H1 (cell line): ENCODE data around the gene CDC45.

ENCODE experiments used
- CEBPB ChIP-seq: IDR thresholded peaks from 2 replicates; pipeline ENCODE4 v1.6.1; 2012; ENCODE audit warnings: low read depth, low read length
- CTCF ChIP-seq, 3 experiments: IDR thresholded peaks; 1 replicate in 2 of 3; 2 replicates in 1 of 3; pipeline versions ENCODE4 v1.5.1 to v1.6.1; 2011; ENCODE audit warnings: low read length in 3 of 3, mild to moderate bottlenecking in 3 of 3, inconsistent platforms in 2 of 3, low read depth in 1 of 3, moderate library complexity in 1 of 3; ENCODE audit not compliant: insufficient read depth in 1 of 3; ENCODE audit errors: control extremely low read depth in 1 of 3
- EP300 ChIP-seq, 2 experiments: IDR thresholded peaks; 1 replicate in 1 of 2; 2 replicates in 1 of 2; pipeline ENCODE4 v1.6.1; 2011 to 2012; ENCODE audit warnings: low read depth in 2 of 2, low read length in 2 of 2, mild to moderate bottlenecking in 2 of 2, borderline replicate concordance in 1 of 2, inconsistent platforms in 1 of 2, moderate library complexity in 1 of 2
- HDAC2 ChIP-seq, 2 experiments: fragments of 300-600 bp in 1 of 2; sonication (generic) in 1 of 2; IDR thresholded peaks; 2 replicates each; pipeline ENCODE4 v1.6.1; 2011 to 2012; ENCODE audit warnings: low read depth in 2 of 2, low read length in 2 of 2, mild to moderate bottlenecking in 2 of 2, moderate library complexity in 2 of 2, borderline replicate concordance in 1 of 2, inconsistent platforms in 1 of 2
- HDAC6 ChIP-seq: IDR thresholded peaks from one replicate; pipeline ENCODE4 v1.7.1; 2012; ENCODE audit warnings: low read depth, mild to moderate bottlenecking, inconsistent platforms, low read length, moderate library complexity
- JUN ChIP-seq: IDR thresholded peaks from 2 replicates; pipeline ENCODE4 v1.6.1; 2011; ENCODE audit warnings: low read depth, mild to moderate bottlenecking, improper control_type of control experiment, low read length
- KDM1A ChIP-seq: fragments of 200-600, 300-600 bp; sonication (generic); IDR thresholded peaks from 2 replicates; pipeline ENCODE4 v1.7.1; 2016; ENCODE audit warnings: mild to moderate bottlenecking, low read length, borderline replicate concordance
- MAX ChIP-seq: IDR thresholded peaks from 2 replicates; pipeline ENCODE4 v1.6.1; 2012; ENCODE audit warnings: inconsistent platforms
- POLR2A ChIP-seq, 2 experiments: IDR thresholded peaks; 1 replicate in 1 of 2; 2 replicates in 1 of 2; pipeline ENCODE4 v1.6.1; 2011; ENCODE audit warnings: low read depth in 2 of 2, low read length in 2 of 2, mild to moderate bottlenecking in 2 of 2; ENCODE audit errors: control extremely low read depth in 1 of 2
- POLR2AphosphoS5 ChIP-seq: IDR thresholded peaks from 2 replicates; pipeline ENCODE4 v1.6.1; 2011; ENCODE audit warnings: low read depth, low read length
- RNF2 ChIP-seq: fragments of 200-900, 300-1000 bp; sonication (generic); IDR thresholded peaks from 2 replicates; pipeline ENCODE4 v1.7.1; 2016; ENCODE audit warnings: borderline replicate concordance, low read depth, mild to moderate bottlenecking, antibody characterized with exemption, low read length; ENCODE audit not compliant: poor library complexity, severe bottlenecking; ENCODE audit errors: missing control alignments
- USF2 ChIP-seq: IDR thresholded peaks from 2 replicates; pipeline ENCODE4 v1.6.1; 2011; ENCODE audit warnings: low read length, improper control_type of control experiment

GRCh38 chr22:19523240-19524169, 43.8 kb downstream of the CDC45 start:
- TF ChIP-seq CTCF (IDR thresholded peaks at IDR 0.05; ENCODE audit: control extremely low read depth in 1 of 3, insufficient read depth in 1 of 3, low read depth in 1 of 3, low read length in 3 of 3) (no peak), MAX (peak; percentile 83), JUN (no peak), POLR2AphosphoS5 (no peak), POLR2A (IDR thresholded peaks at IDR 0.05; ENCODE audit: control extremely low read depth in 1 of 2, low read depth in 2 of 2, low read length in 2 of 2) (no peak), USF2 (no peak), EP300 (IDR thresholded peaks at IDR 0.05; ENCODE audit: borderline replicate concordance in 1 of 2, low read depth in 2 of 2, low read length in 2 of 2) (no peak), HDAC2 (IDR thresholded peaks at IDR 0.05; ENCODE audit: borderline replicate concordance in 1 of 2, low read depth in 2 of 2, low read length in 2 of 2) (no peak; a peak in 1 of 4 replicates), CEBPB (no peak), RNF2 (no peak), HDAC6 (no peak), KDM1A (no peak)
